Thyroid gland (tissue), 4 donors: ENCODE measurements around the gene HSD17B1.

Experiments
- POLR2A ChIP-seq, 2 donors: fragments of 450-650 bp; IDR thresholded peaks; one replicate each; pipeline ENCODE4 v1.6.1; 2017; ENCODE audit warnings: antibody characterized with exemption in 2 of 2, mild to moderate bottlenecking in 2 of 2, moderate library complexity in 1 of 2
- TF ChIP-seq, protein P1 (sequence below), 6 experiments: fragments of 200-600 bp in 3 of 6; fragments of 450-650 bp in 3 of 6; sonication (generic) in 3 of 6; IDR thresholded peaks; one replicate each; pipeline ENCODE4 v1.5.1; 2016 to 2019; ENCODE audit warnings: antibody characterized with exemption in 6 of 6, mild to moderate bottlenecking in 2 of 6, inconsistent platforms in 1 of 6, moderate library complexity in 1 of 6

DNA sequence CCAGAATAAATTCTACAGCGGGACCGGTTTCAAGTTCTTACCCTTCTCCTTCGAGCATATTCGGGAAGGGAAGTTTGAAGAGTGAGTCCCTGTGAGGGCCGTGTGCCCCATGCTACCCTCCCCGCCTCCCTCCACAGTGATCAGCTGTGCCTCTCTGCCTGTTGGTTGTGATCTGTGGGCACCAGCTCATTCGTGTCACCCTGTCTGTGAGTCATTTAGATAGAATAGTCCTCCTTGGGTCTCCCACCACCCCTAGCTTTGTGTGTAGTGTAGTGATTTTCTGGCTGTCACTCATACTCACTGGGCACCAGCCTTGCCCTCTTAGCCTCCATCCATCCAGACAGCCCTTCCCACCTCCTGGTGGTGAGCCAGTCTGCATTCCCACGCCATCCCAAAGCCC lies 31.7 kb upstream of the HSD17B1 start:
- TF ChIP-seq, protein P1, sequence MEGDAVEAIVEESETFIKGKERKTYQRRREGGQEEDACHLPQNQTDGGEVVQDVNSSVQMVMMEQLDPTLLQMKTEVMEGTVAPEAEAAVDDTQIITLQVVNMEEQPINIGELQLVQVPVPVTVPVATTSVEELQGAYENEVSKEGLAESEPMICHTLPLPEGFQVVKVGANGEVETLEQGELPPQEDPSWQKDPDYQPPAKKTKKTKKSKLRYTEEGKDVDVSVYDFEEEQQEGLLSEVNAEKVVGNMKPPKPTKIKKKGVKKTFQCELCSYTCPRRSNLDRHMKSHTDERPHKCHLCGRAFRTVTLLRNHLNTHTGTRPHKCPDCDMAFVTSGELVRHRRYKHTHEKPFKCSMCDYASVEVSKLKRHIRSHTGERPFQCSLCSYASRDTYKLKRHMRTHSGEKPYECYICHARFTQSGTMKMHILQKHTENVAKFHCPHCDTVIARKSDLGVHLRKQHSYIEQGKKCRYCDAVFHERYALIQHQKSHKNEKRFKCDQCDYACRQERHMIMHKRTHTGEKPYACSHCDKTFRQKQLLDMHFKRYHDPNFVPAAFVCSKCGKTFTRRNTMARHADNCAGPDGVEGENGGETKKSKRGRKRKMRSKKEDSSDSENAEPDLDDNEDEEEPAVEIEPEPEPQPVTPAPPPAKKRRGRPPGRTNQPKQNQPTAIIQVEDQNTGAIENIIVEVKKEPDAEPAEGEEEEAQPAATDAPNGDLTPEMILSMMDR (IDR thresholded peaks at IDR 0.05): no peak
- no peak for TF ChIP-seq POLR2A (IDR thresholded peaks at IDR 0.05)
